HCT116 (cell line): ENCODE data around the gene TRPC4.

Experiments used
- CTCF ChIP-seq, 3 experiments: fragments of 200-600 bp in 1 of 3; sonication (generic) in 1 of 3; IDR thresholded peaks in 2 of 3; conservative IDR thresholded peaks in 1 of 3; 2 replicates each; pipeline ENCODE4 v1.5.1; 2012 to 2017; ENCODE audit warnings: low read depth in 2 of 3, low read length in 2 of 3, antibody characterized with exemption in 1 of 3, borderline replicate concordance in 1 of 3, control low read depth in 1 of 3, mild to moderate bottlenecking in 1 of 3, mixed read lengths in 1 of 3, mixed run types in 1 of 3, moderate library complexity in 1 of 3; ENCODE audit not compliant: insufficient read depth in 1 of 3
- EZH2 ChIP-seq: fragments of 200-600 bp; sonication (generic); IDR thresholded peaks from 2 replicates; pipeline ENCODE4 v1.6.1; 2017; ENCODE audit warnings: antibody characterized with exemption, mixed run types
- EZH2phosphoT487 ChIP-seq: fragments of 200-600 bp; IDR thresholded peaks from 2 replicates; pipeline ENCODE4 v1.6.1; 2018; ENCODE audit warnings: antibody characterized with exemption, borderline replicate concordance
- TF ChIP-seq, protein P1 (sequence below): IDR thresholded peaks from 2 replicates; pipeline ENCODE4 v1.6.1; 2012

DNA sequence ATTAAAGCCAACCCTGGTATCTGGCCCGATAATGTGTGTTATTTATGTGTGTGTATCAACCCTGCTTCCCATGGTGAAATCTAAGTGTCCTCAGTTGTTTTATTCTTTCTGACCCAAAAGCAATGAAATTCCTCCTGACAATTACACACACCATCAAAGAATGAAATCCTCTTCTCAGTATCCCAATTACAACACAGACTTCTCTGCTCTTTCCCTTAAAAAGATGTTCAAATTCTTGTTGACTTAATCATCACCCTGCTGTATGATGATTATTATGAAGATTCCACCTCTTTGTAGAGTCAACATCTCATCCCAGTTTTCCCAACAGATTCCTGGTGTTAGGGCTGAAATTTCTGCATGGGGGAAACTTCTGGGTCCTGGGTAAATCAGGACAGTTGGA, 8.9 kb upstream of the TRPC4 start:
- TF ChIP-seq CTCF (IDR thresholded peaks at IDR 0.05 in 2 of 3, conservative IDR thresholded peaks at IDR 0.05 in 1 of 3; ENCODE audit: borderline replicate concordance in 1 of 3, insufficient read depth in 1 of 3, low read depth in 2 of 3, low read length in 2 of 3): no peak
- TF ChIP-seq EZH2phosphoT487: no peak
- TF ChIP-seq EZH2: no peak
- TF ChIP-seq, protein P1, sequence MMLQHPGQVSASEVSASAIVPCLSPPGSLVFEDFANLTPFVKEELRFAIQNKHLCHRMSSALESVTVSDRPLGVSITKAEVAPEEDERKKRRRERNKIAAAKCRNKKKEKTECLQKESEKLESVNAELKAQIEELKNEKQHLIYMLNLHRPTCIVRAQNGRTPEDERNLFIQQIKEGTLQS: no peak
